WTC11 (cell line): ENCODE measurements around the gene YY2. TPM values are rescaled to one million over a fixed set of nuclear protein-coding genes. Genes with fewer than 3 reads are reported as not detected.

Experiments
- ATAC-seq: fragments of 200-7000 bp; cut with Tn5 transposase; 2 replicates; pipeline ENCODE4 v1.10.0; 2021; ENCODE audit warnings: mild to moderate bottlenecking, moderate library complexity
- CTCF ChIA-PET: fragments of 300-600 bp; sonication (Branson Sonifier 250); formaldehyde crosslinking; loops from one replicate; lab custom pipeline; 2021; ENCODE audit warnings: antibody characterized with exemption; lab: Charles Lee
- POLR2A ChIA-PET: fragments of 350-600 bp; sonication (Branson Sonifier 250); formaldehyde crosslinking; loops from one replicate; lab custom pipeline; 2021; ENCODE audit warnings: antibody characterized with exemption; lab: Charles Lee
- DNase-seq: peaks from one replicate; pipeline ENCODE4 v3.0.0; 2021; ENCODE audit warnings: low spot score
- H3K27ac Mint-ChIP-seq: 2 replicates; pipeline ENCODE4 v1.8.0; 2021; ENCODE audit warnings: mixed read lengths
- H3K27me3 Mint-ChIP-seq: 2 replicates; pipeline ENCODE4 v1.8.0; 2021; ENCODE audit warnings: low read depth, mild to moderate bottlenecking, moderate library complexity, mixed read lengths
- H3K36me3 Mint-ChIP-seq: 2 replicates; pipeline ENCODE4 v1.8.0; 2021; ENCODE audit warnings: mixed read lengths
- H3K4me1 Mint-ChIP-seq: 2 replicates; pipeline ENCODE4 v1.8.0; 2022; ENCODE audit warnings: mixed read lengths
- H3K4me3 Mint-ChIP-seq: 2 replicates; pipeline ENCODE4 v1.8.0; 2021; ENCODE audit warnings: mild to moderate bottlenecking, moderate library complexity, mixed read lengths
- H3K9me3 Mint-ChIP-seq: 2 replicates; pipeline ENCODE4 v1.8.0; 2021; ENCODE audit warnings: mixed read lengths
- ETV6 ChIP-seq: sonication (generic); formaldehyde crosslinking; IDR thresholded peaks from 2 replicates; pipeline ENCODE4 v1.8.1; 2022; ENCODE audit warnings: mild to moderate bottlenecking, missing genetic modification reagents
- HMGA2 ChIP-seq: fragments of 250-450 bp; sonication (Bioruptor Pico); IDR thresholded peaks from 2 replicates; pipeline ENCODE4 v1.4.0; 2021; ENCODE audit warnings: mild to moderate bottlenecking, moderate library complexity
- HMGXB4 ChIP-seq: sonication (generic); formaldehyde crosslinking; IDR thresholded peaks from 2 replicates; pipeline ENCODE4 v1.8.1; 2023; ENCODE audit warnings: mild to moderate bottlenecking, moderate library complexity, missing genetic modification reagents
- MLX ChIP-seq: sonication (generic); formaldehyde crosslinking; IDR thresholded peaks from 2 replicates; pipeline ENCODE4 v1.8.1; 2023; ENCODE audit warnings: mild to moderate bottlenecking, missing genetic modification reagents, moderate library complexity
- RELA ChIP-seq: sonication (generic); formaldehyde crosslinking; IDR thresholded peaks from 2 replicates; pipeline ENCODE4 v1.8.1; 2022; ENCODE audit warnings: missing genetic modification reagents, mild to moderate bottlenecking, borderline replicate concordance
- ZNF317 ChIP-seq: sonication (generic); formaldehyde crosslinking; IDR thresholded peaks from 2 replicates; pipeline ENCODE4 v1.8.1; 2023; ENCODE audit warnings: low read depth, mild to moderate bottlenecking, moderate library complexity, missing genetic modification reagents, borderline replicate concordance
- ZNF396 ChIP-seq: fragments of 250-450 bp; sonication (Bioruptor Pico); IDR thresholded peaks from 2 replicates; pipeline ENCODE4 v1.8.0; 2021; ENCODE audit warnings: mild to moderate bottlenecking, moderate library complexity, borderline replicate concordance
- ZNF416 ChIP-seq: fragments of 250-450 bp; sonication (Bioruptor Pico); IDR thresholded peaks from 2 replicates; pipeline ENCODE4 v1.9.0; 2021; ENCODE audit warnings: mild to moderate bottlenecking, inconsistent platforms
- ZNF425 ChIP-seq: fragments of 250-450 bp; sonication (Bioruptor Pico); conservative IDR thresholded peaks from 2 replicates; pipeline ENCODE4 v1.9.0; 2021; ENCODE audit warnings: mild to moderate bottlenecking
- ZNF512 ChIP-seq: sonication (generic); formaldehyde crosslinking; IDR thresholded peaks from 2 replicates; pipeline ENCODE4 v1.8.1; 2022; ENCODE audit warnings: missing genetic modification reagents, borderline replicate concordance
- total RNA-seq: library from RNA; stranded (reverse); gene quantifications from 3 replicates; pipeline ENCODE4 v1.2.3, GENCODE V29; 2021

YY2 gene
- total RNA-seq, 1 experiment from 2014 or later = 1.4 TPM

GRCh38 chrX:21806691-21807090 is 49.1 kb upstream of the YY2 start (continued):
- TF ChIP-seq ZNF425 (CRISPR knock-in tag) = no peak
- TF ChIP-seq ZNF317 (CRISPR knock-in tag) = no peak

- Mint-ChIP-seq H3K27me3 (no peaks in the 10 kb centered on the region; the same call in 1 of the 2 replicates), H3K9me3 (peaks cover 27% of the 10 kb centered on the region), H3K4me1 (peaks cover 35% of the 10 kb centered on the region), H3K27ac (no peak overlapping the region), H3K4me3 (no peak overlapping the region)
- ChIA-PET POLR2A (no interaction called here), CTCF (no interaction called here)
- no peak for ATAC-seq
- TF ChIP-seq HMGA2 (CRISPR knock-in tag) = no peak
- no peak for TF ChIP-seq ZNF416 (CRISPR knock-in tag)
- TF ChIP-seq HMGXB4 (CRISPR knock-in tag) = no peak
- TF ChIP-seq RELA (CRISPR knock-in tag) = no peak
- TF ChIP-seq, all 79 proteins: peak for 0
- no peak for DNase-seq
- H3K36me3 Mint-ChIP-seq = peaks cover 17% of the 10 kb centered on the region
These were observed 44.0 kb upstream of the YY2 start for GRCh38 chrX:21811832-21812231.

GRCh38 chrX:21812628-21813027 is 43.2 kb upstream of the YY2 start:
- H3K9me3 Mint-ChIP-seq = peaks cover 27% of the 10 kb centered on the region
- no peaks in the 10 kb centered on the region; the same call in 1 of the 2 replicates for H3K27me3 Mint-ChIP-seq
- ATAC-seq = peak; percentile 79
- TF ChIP-seq ETV6 (no peak), ZNF396 (CRISPR knock-in tag) (no peak), ZNF425 (CRISPR knock-in tag) (no peak), MLX (CRISPR knock-in tag) (no peak), ZNF512 (CRISPR knock-in tag) (no peak)
- H3K36me3 Mint-ChIP-seq = peaks cover 17% of the 10 kb centered on the region
- DNase-seq = no peak
- H3K4me1 Mint-ChIP-seq = peaks cover 35% of the 10 kb centered on the region
- H3K27ac Mint-ChIP-seq = peak overlapping the region; percentile 93
- ChIA-PET POLR2A (no interaction called here), CTCF (no interaction called here)
- H3K4me3 Mint-ChIP-seq = no peak overlapping the region
